Measurements from ENCODE around the gene SAMD9L. TPM values are rescaled to one million over a fixed set of nuclear protein-coding genes. Genes with fewer than 3 reads are reported as not detected.

SAMD9L gene
- 10 to 100 TPM; 19.1 to 19.8 TPM for total RNA-seq

GRCh38 chr7:93148144-93148543 lies at the start of gene SAMD9L:
Gene SAMD9L (minus strand): TSS chr7:93148385. CDS start chr7:93135971, 12,414 bp downstream.
- no peaks in the 10 kb centered on the region for H3K27me3 Mint-ChIP-seq
- ChIA-PET CTCF (interaction anchor here (0.6 to 1.8 kb wide), 2 partner anchors 80 to 243 kb away, joined by 3 to 6 read pairs; no protein-coding TSS in a partner anchor), POLR2A (no interaction called here)
- H3K27ac Mint-ChIP-seq, result peak within 1 kb of the TSS; percentile 82
- intact Hi-C loops (cut with micrococcal nuclease), result loop anchor here (1.0 to 5.0 kb wide), 3 partner anchors 33 to 244 kb away; no protein-coding TSS in a partner anchor
- H3K36me3 Mint-ChIP-seq, result peaks cover 19% of the 10 kb centered on the region
- peaks cover 27% of the 10 kb centered on the region for H3K4me1 Mint-ChIP-seq (ENCODE audit: low read depth)
- DNase-seq, result no peak
- peak within 1 kb of the TSS; percentile 84 for H3K4me3 Mint-ChIP-seq
- H3K9me3 Mint-ChIP-seq, result no peaks in the 10 kb centered on the region

DNA sequence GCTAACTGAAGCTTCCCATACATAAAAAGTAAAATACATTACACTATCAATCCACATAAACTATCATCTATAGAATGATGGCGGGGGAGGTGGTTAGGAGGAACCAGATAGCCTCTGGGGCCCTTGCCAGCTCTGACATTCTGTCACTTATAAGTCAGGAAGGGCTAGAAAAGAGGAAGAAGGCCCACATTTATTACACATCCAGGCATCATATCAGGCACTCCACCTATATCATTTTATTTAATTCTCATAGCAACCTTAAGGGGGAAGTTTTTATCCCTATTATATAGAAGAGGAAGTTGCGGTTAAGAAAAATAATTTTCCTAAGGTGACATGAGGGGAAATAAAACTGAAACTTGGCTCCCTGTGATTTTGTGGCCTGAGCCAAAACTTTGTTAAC lies 48.2 kb upstream of the SAMD9L start:
- H3K36me3 Mint-ChIP-seq, result no peaks in the 10 kb centered on the region
- intact Hi-C loops (cut with micrococcal nuclease), result no loop called here
- H3K9me3 Mint-ChIP-seq, result no peaks in the 10 kb centered on the region
- H3K4me1 Mint-ChIP-seq (ENCODE audit: low read depth), result no peaks in the 10 kb centered on the region
- ChIA-PET POLR2A (no interaction called here), CTCF (interaction anchor here (1.6 kb wide), 1 partner anchor 30 kb away, joined by 3 read pairs; the partner anchor contains the start of gene HEPACAM2)
- H3K4me3 Mint-ChIP-seq, result no peak overlapping the region
- H3K27ac Mint-ChIP-seq, result no peak overlapping the region
- DNase-seq, result no peak
- peaks cover 18% of the 10 kb centered on the region for H3K27me3 Mint-ChIP-seq

GRCh38 chr7:93194386-93194785 lies 46.2 kb upstream of the SAMD9L start:
- Mint-ChIP-seq H3K9me3 (no peaks in the 10 kb centered on the region), H3K4me1 (ENCODE audit: low read depth) (no peaks in the 10 kb centered on the region), H3K4me3 (no peak overlapping the region), H3K27ac (no peak overlapping the region), H3K36me3 (no peaks in the 10 kb centered on the region), H3K27me3 (peaks cover 26% of the 10 kb centered on the region)
- intact Hi-C loops (cut with micrococcal nuclease), result no loop called here
- ChIA-PET POLR2A (no interaction called here), CTCF (interaction anchor here (1.4 to 1.9 kb wide), 2 partner anchors 9 to 33 kb away, joined by 3 to 7 read pairs; no protein-coding TSS in a partner anchor)
- DNase-seq, result no peak

DNA sequence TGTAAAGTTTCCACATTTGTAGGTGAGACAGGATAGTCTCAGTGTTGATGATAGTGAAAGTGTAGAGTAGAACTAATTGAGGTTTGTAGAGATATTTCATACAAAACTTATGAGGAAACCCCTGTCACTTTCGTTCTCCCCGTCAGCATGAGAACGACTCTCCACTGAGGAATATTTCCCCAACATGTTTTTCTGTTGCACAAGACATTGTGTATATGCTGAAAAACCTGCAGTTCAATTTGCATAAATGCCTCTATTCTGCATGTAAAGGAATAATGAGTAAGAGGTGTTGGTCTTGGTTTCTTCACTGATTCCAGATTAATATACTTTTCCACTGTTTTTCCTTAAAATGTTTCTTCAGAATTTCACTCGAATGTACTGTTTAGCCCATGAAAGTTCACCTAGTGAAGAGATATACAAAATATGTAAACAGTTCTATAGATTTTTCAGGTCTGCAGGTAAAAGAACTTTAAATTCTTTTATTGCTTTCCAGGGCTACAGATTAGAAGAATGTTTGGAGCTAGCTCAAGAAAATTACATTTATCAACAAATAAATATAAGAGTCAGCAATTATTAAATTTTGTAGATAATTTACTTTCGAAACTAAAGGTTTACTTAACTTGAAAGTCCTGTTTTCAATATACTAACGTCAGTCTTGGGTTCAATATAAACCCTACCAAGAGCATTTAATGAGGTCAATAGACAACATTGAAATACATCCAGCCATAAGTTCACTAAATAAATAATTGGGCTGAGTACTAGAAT lies 40.9 kb upstream of the SAMD9L start:
- H3K4me3 Mint-ChIP-seq, result no peak overlapping the region
- ChIA-PET CTCF (no interaction called here), POLR2A (no interaction called here)
- intact Hi-C loops (cut with micrococcal nuclease), result loop anchor here (5.0 kb wide), 1 partner anchor 42 kb away; the partner anchor contains the start of gene SAMD9L
- no peak overlapping the region for H3K27ac Mint-ChIP-seq
- H3K27me3 Mint-ChIP-seq, result peaks cover 38% of the 10 kb centered on the region
- no peaks in the 10 kb centered on the region for H3K9me3 Mint-ChIP-seq
- no peaks in the 10 kb centered on the region for H3K36me3 Mint-ChIP-seq
- H3K4me1 Mint-ChIP-seq (ENCODE audit: low read depth), result peaks cover 9% of the 10 kb centered on the region
- DNase-seq, result no peak

DNA sequence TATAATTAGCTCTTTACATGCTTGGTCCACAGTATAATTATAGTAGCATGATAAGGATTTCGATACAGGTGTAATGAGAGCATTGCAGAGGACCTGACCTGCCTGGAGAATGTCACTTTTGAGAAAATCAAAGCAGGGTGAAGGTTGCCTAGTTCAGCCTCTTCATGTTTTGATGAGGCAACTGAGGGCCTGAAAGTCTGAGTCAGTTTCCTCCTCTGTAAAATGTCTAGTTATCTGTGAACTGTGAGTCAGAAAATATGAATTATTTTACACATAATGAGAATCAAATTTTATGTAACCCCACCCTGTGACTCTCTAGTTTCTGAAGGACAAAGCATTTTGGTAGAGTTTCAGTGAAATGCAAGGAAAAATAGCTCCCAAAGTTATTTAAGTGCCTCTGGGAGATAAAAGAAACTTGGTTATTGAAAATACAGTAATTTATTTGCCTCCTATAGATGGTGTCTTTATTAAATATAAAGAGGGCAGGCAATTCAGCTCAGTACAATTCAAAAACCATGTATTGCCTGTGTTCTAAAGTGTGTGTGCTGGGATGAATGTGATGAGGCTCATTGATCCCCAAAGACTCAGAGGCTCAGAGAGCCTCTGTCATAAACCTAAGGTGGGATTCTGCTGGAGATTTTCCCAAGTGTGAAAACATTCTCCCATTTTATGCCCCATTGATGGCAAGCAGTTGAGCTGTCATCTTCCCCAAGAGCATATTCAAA lies 37.3 kb upstream of the SAMD9L start:
- H3K27me3 Mint-ChIP-seq, result peaks cover 40% of the 10 kb centered on the region

DNA sequence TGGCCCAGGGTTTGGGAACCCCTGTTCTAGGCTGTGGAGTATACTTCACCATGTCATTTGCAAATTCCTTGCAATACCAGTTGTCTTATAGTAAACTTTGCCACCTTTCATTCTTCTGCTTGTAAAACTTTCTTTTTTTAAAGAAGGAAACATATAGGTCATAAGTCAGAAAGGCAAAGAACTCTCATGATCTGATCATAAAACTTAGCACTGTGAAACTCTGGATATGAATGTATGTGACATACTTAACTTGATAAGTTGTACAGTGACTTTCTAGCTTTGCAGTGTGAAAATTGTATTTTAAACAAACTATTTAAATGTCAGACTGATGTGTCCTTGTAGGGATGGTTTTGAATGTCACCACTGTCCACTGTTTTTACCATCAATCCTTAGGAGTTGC lies 31.0 kb upstream of the SAMD9L start:
- intact Hi-C loops (cut with micrococcal nuclease), result no loop called here
- H3K4me1 Mint-ChIP-seq (ENCODE audit: low read depth), result no peaks in the 10 kb centered on the region

More for the DNA sequence above, 37.3 kb upstream of the SAMD9L start:
- ChIA-PET CTCF (interaction anchor here (0.6 to 1.5 kb wide), 4 partner anchors 8 to 68 kb away, joined by 3 to 5 read pairs (median 4); partner anchors contain the start of gene SAMD9), POLR2A (no interaction called here)
- intact Hi-C loops (cut with micrococcal nuclease), result loop anchor here (1.0 to 5.0 kb wide), 4 partner anchors 20 to 70 kb away; partner anchors contain the start of genes SAMD9L and VPS50
- no peaks in the 10 kb centered on the region for H3K36me3 Mint-ChIP-seq
- no peaks in the 10 kb centered on the region for H3K9me3 Mint-ChIP-seq
- H3K4me3 Mint-ChIP-seq, result no peak overlapping the region
- H3K4me1 Mint-ChIP-seq (ENCODE audit: low read depth), result peaks cover 9% of the 10 kb centered on the region
- H3K27ac Mint-ChIP-seq, result no peak overlapping the region
- DNase-seq, result peak; percentile 28

DNA sequence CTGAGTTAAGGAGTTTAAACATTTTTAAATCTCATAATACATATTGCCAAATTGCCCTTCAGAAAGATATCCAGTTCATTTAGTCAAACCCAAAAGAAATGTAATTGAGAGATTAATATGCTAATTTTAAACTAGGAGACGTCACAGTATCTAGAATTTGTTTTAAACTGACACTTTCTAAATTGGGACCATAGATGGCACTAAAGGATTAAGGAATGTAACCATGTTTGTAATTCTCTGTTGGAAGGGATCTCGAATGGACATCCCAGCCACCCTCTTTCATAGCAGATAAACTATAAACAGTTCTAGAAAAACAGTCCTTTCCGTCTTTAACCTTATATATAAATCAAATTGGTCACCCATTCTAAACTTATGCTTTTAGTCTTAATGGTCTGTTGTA lies 30.0 kb upstream of the SAMD9L start:
- peaks cover 2% of the 10 kb centered on the region for H3K9me3 Mint-ChIP-seq
- H3K36me3 Mint-ChIP-seq, result no peaks in the 10 kb centered on the region
- intact Hi-C loops (cut with micrococcal nuclease), result loop anchor here (1.0 kb wide), 1 partner anchor 50 kb away; no protein-coding TSS in a partner anchor
- POLR2A ChIA-PET, result no interaction called here
- H3K4me3 Mint-ChIP-seq, result no peak overlapping the region
- CTCF ChIA-PET, result interaction anchor here (0.9 to 1.9 kb wide), 3 partner anchors 15 to 51 kb away, joined by 4 to 6 read pairs (median 5); no protein-coding TSS in a partner anchor
- no peaks in the 10 kb centered on the region for H3K4me1 Mint-ChIP-seq (ENCODE audit: low read depth)
- no peak for DNase-seq
- no peak overlapping the region for H3K27ac Mint-ChIP-seq
- H3K27me3 Mint-ChIP-seq, result peaks cover 22% of the 10 kb centered on the region

More for the DNA sequence above, 31.0 kb upstream of the SAMD9L start:
- CTCF ChIA-PET, result interaction anchor here (0.9 to 1.9 kb wide), 5 partner anchors 14 to 72 kb away, joined by 3 to 6 read pairs (median 4); no protein-coding TSS in a partner anchor
- Mint-ChIP-seq H3K9me3 (no peaks in the 10 kb centered on the region), H3K27ac (no peak overlapping the region), H3K4me3 (no peak overlapping the region), H3K36me3 (no peaks in the 10 kb centered on the region), H3K27me3 (peaks cover 26% of the 10 kb centered on the region)
- DNase-seq, result no peak
- POLR2A ChIA-PET, result no interaction called here

DNA sequence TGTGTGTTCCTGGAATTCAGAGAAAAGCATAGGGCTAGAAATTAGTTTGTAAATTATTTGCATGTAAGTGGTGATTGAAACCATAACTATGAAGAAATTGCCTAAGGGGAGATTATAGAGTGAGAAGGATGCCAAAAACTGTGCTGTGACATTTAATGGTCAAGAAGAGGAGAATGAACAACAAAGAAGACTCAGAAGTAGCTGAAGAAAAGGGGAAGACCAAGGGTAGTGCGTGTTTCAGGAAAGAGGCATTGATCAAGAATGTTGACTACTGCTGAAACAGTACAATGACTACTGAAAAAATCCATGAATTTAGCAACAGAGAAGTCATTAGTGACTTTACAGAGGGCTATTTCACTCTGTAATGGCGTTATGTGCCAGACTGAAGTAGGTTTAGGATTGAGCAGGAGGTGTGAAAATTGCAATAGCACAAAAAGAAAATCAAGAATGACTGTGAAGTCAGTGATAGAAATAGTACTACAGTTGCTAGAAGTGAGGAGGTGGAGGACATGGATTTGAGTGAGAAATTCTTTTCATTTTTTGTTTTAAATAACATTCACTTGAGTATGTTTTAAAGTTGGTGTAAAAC lies 28.9 kb upstream of the SAMD9L start:
- no peaks in the 10 kb centered on the region for H3K4me1 Mint-ChIP-seq (ENCODE audit: low read depth)
- intact Hi-C loops (cut with micrococcal nuclease), result no loop called here

DNA sequence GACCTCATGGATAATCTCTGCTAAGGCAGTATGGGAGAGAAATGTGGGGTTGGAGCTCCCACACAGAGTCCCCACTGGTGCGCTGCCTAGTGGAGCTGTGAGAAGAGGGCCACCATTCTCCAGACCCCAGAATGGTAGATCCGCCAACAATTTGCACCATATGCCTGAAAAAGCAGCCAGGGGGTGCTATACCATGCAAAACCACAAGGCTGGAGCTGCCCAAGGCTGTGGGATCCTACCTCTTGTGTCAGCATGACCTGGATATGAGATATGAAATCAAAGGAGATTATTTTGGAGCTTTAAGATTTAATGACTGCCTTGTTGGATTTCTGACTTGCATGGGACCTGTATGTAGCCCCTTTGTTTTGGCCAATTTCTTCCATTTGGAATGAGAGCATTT lies 27.0 kb upstream of the SAMD9L start:
- ChIA-PET CTCF (interaction anchor here (1.3 to 1.7 kb wide), 2 partner anchors 9 to 53 kb away, joined by 3 read pairs; no protein-coding TSS in a partner anchor), POLR2A (no interaction called here)
- no peaks in the 10 kb centered on the region for H3K4me1 Mint-ChIP-seq (ENCODE audit: low read depth)
- DNase-seq, result no peak
- intact Hi-C loops (cut with micrococcal nuclease), result no loop called here
- H3K9me3 Mint-ChIP-seq, result peaks cover 24% of the 10 kb centered on the region
- peaks cover 4% of the 10 kb centered on the region for H3K36me3 Mint-ChIP-seq
- no peak overlapping the region for H3K27ac Mint-ChIP-seq
- peaks cover 19% of the 10 kb centered on the region for H3K27me3 Mint-ChIP-seq
- H3K4me3 Mint-ChIP-seq, result no peak overlapping the region

More for the DNA sequence above, 28.9 kb upstream of the SAMD9L start:
- Mint-ChIP-seq H3K27me3 (peaks cover 17% of the 10 kb centered on the region), H3K4me3 (no peak overlapping the region), H3K27ac (no peak overlapping the region), H3K36me3 (no peaks in the 10 kb centered on the region), H3K9me3 (peaks cover 7% of the 10 kb centered on the region)
- CTCF ChIA-PET, result no interaction called here
- no peak for DNase-seq
- POLR2A ChIA-PET, result no interaction called here

- intact Hi-C loops (cut with micrococcal nuclease), result no loop called here
- Mint-ChIP-seq H3K27me3 (peaks cover 19% of the 10 kb centered on the region), H3K4me3 (no peak overlapping the region), H3K27ac (no peak overlapping the region), H3K9me3 (peaks cover 38% of the 10 kb centered on the region), H3K4me1 (ENCODE audit: low read depth) (no peaks in the 10 kb centered on the region), H3K36me3 (peaks cover 5% of the 10 kb centered on the region)
- DNase-seq, result no peak
- POLR2A ChIA-PET, result no interaction called here
- CTCF ChIA-PET, result no interaction called here
These were observed 24.5 kb upstream of the SAMD9L start for GRCh38 chr7:93172683-93173082.

DNA sequence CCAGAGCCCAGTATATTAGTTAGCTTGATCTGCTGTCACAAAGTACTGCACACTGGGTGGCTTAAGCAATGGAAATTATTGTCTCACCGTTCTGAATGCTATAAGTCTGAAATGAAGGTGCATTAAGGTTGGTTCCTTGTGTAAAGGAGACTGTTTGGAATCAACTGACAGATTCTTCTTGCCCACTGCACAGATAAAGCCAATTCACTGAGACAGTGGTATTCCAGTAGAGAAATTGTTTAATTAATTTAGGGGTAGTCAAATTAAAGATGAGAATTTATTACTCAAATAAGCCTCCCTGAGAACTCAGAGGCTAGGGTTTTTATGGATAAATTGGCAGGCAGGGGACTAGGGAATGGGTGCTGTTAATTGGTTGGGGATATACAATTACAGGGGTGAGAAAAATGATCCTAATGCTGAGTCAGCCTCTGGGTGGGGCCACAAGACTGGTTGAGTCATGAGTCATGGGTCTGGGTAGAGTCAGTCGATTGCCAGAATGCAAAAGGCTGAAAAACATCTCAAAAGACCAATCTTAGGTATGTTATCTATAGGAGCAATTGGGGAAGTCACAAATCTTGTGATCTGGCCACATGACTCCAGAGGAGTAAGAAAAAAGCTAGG lies 23.5 kb upstream of the SAMD9L start:
- Mint-ChIP-seq H3K27ac (no peak overlapping the region), H3K4me1 (ENCODE audit: low read depth) (no peaks in the 10 kb centered on the region), H3K4me3 (no peak overlapping the region), H3K27me3 (peaks cover 15% of the 10 kb centered on the region), H3K36me3 (peaks cover 7% of the 10 kb centered on the region), H3K9me3 (peaks cover 46% of the 10 kb centered on the region)
- DNase-seq, result no peak
- CTCF ChIA-PET, result interaction anchor here (0.7 to 1.0 kb wide), 2 partner anchors 57 to 74 kb away, joined by 3 read pairs; no protein-coding TSS in a partner anchor
- intact Hi-C loops (cut with micrococcal nuclease), result no loop called here
- POLR2A ChIA-PET, result no interaction called here
